HepG2 (cell line): Measurements from ENCODE around the gene ITCH. TPM values are rescaled to one million over a fixed set of nuclear protein-coding genes. Genes with fewer than 3 reads are reported as not detected.

Experiments used
- GTF2F1 ChIP-seq: fragments of 150-350 bp; IDR thresholded peaks from 2 replicates; pipeline ENCODE4 v1.6.1; 2014; ENCODE audit warnings: low read length
- HNF4G ChIP-seq, 2 experiments: sonication (generic) in 1 of 2; formaldehyde crosslinking in 1 of 2; IDR thresholded peaks; 2 replicates each; pipeline versions ENCODE4 v1.4.0 to v1.6.1; 2011 to 2020; ENCODE audit warnings: borderline replicate concordance in 2 of 2, low read depth in 2 of 2, mild to moderate bottlenecking in 2 of 2, low read length in 1 of 2, missing genetic modification reagents in 1 of 2, moderate library complexity in 1 of 2
- MIXL1 ChIP-seq: IDR thresholded peaks from 2 replicates; pipeline ENCODE4 v1.6.1; 2016
- RARG ChIP-seq: sonication (generic); formaldehyde crosslinking; IDR thresholded peaks from 2 replicates; pipeline ENCODE4 v1.4.0; 2020; ENCODE audit warnings: low read depth, mild to moderate bottlenecking, missing genetic modification reagents
- RBAK ChIP-seq: sonication (generic); formaldehyde crosslinking; IDR thresholded peaks from 2 replicates; pipeline ENCODE4 v1.5.1; 2020; ENCODE audit warnings: mild to moderate bottlenecking, missing genetic modification reagents
- SNAPC2 ChIP-seq: sonication (generic); formaldehyde crosslinking; IDR thresholded peaks from 2 replicates; pipeline ENCODE4 v1.8.1; 2022; ENCODE audit warnings: mild to moderate bottlenecking, missing genetic modification reagents
- SPEN ChIP-seq: sonication (generic); formaldehyde crosslinking; IDR thresholded peaks from 2 replicates; pipeline ENCODE4 v1.5.1; 2020; ENCODE audit warnings: low read depth, mild to moderate bottlenecking, missing genetic modification reagents
- TEAD2 ChIP-seq: sonication (generic); formaldehyde crosslinking; IDR thresholded peaks from 2 replicates; pipeline ENCODE4 v1.9.0; 2021; ENCODE audit warnings: missing genetic modification reagents
- ZBTB38 ChIP-seq: sonication (generic); formaldehyde crosslinking; IDR thresholded peaks from 2 replicates; pipeline ENCODE4 v1.5.1; 2020; ENCODE audit warnings: mild to moderate bottlenecking, missing genetic modification reagents
- ZFP36L2 ChIP-seq: sonication (generic); formaldehyde crosslinking; IDR thresholded peaks from 2 replicates; pipeline ENCODE4 v1.4.0; 2020; ENCODE audit warnings: missing genetic modification reagents
- ZFX ChIP-seq: sonication (generic); formaldehyde crosslinking; IDR thresholded peaks from 2 replicates; pipeline ENCODE4 v1.4.0; 2020; ENCODE audit warnings: mild to moderate bottlenecking, low read depth, missing genetic modification reagents, moderate library complexity
- ZNF30 ChIP-seq: sonication (generic); formaldehyde crosslinking; IDR thresholded peaks from 2 replicates; pipeline ENCODE4 v1.5.0; 2020; ENCODE audit warnings: mild to moderate bottlenecking, missing genetic modification reagents
- ZNF468 ChIP-seq: sonication (generic); formaldehyde crosslinking; IDR thresholded peaks from 2 replicates; pipeline ENCODE4 v1.8.0; 2022; ENCODE audit warnings: mild to moderate bottlenecking, moderate library complexity, missing genetic modification reagents
- ZNF496 ChIP-seq: sonication (generic); formaldehyde crosslinking; IDR thresholded peaks from 2 replicates; pipeline ENCODE4 v1.8.1; 2023; ENCODE audit warnings: mild to moderate bottlenecking, moderate library complexity, missing genetic modification reagents; ENCODE audit not compliant: insufficient replicate concordance
- ZNF598 ChIP-seq: sonication (generic); formaldehyde crosslinking; IDR thresholded peaks from 2 replicates; pipeline ENCODE4 v1.5.1; 2020; ENCODE audit warnings: mild to moderate bottlenecking, missing genetic modification reagents, borderline replicate concordance
- ZNF615 ChIP-seq: sonication (generic); formaldehyde crosslinking; IDR thresholded peaks from 2 replicates; pipeline ENCODE4 v1.5.0; 2020; ENCODE audit warnings: mild to moderate bottlenecking, missing genetic modification reagents, borderline replicate concordance
- ZNF619 ChIP-seq: sonication (generic); formaldehyde crosslinking; IDR thresholded peaks from 2 replicates; pipeline ENCODE4 v1.4.0; 2020; ENCODE audit warnings: mild to moderate bottlenecking, missing genetic modification reagents
- ZNF772 ChIP-seq: sonication (generic); formaldehyde crosslinking; IDR thresholded peaks from 2 replicates; pipeline ENCODE4 v1.5.0; 2020; ENCODE audit warnings: mild to moderate bottlenecking, missing genetic modification reagents
- ZNF83 ChIP-seq: sonication (generic); formaldehyde crosslinking; IDR thresholded peaks from 2 replicates; pipeline ENCODE4 v1.4.0; 2020; ENCODE audit warnings: missing genetic modification reagents, mild to moderate bottlenecking, borderline replicate concordance
- polyA plus RNA-seq, 8 experiments: library from polyadenylated mRNA; depleted of rRNA in 3 of 8; stranded (reverse) in 7 of 8; unstranded in 1 of 8; fragments of >200 nt; fragmentation: Illumina TruSeq in 4 of 8; extraction: Trizol in 4 of 8; gene quantifications; 2 replicates each; pipeline versions ENCODE4 v1.2.1 to v1.2.3, GENCODE V29; 2011 to 2016; ENCODE audit warnings: low read depth in 4 of 8, missing spikeins in 1 of 8, mixed read lengths in 1 of 8; ENCODE audit not compliant: insufficient read depth in 1 of 8
- total RNA-seq, 5 experiments: library from RNA; depleted of rRNA; stranded (reverse); fragments of >200 nt; fragmentation: Illumina TruSeq; extraction: Trizol; gene quantifications; 2 replicates each; pipeline ENCODE4 v1.2.3, GENCODE V29; 2016; ENCODE audit warnings: low read depth in 1 of 5
- TF ChIP-seq, protein P1 (sequence below): sonication (generic); formaldehyde crosslinking; IDR thresholded peaks from 2 replicates; pipeline ENCODE4 v1.4.0; 2020; ENCODE audit warnings: missing genetic modification reagents
- TF ChIP-seq, protein P2 (sequence below): sonication (generic); formaldehyde crosslinking; IDR thresholded peaks from 2 replicates; pipeline ENCODE4; 2020; ENCODE audit warnings: missing genetic modification reagents, mild to moderate bottlenecking, borderline replicate concordance
- TF ChIP-seq, protein P3 (sequence below): sonication (generic); formaldehyde crosslinking; IDR thresholded peaks from 2 replicates; pipeline ENCODE4 v1.5.1; 2020; ENCODE audit warnings: missing genetic modification reagents, mild to moderate bottlenecking, borderline replicate concordance
- TF ChIP-seq, protein P4 (sequence below): sonication (generic); formaldehyde crosslinking; conservative IDR thresholded peaks from 2 replicates; pipeline ENCODE4 v1.4.0; 2020; ENCODE audit warnings: missing genetic modification reagents

Gene ITCH
- total and polyA plus RNA-seq, 2 of the 13 experiments (the other 11 are each of a cell fraction or from before 2014, with no cell fraction given), result 20.5 to 112 TPM

DNA sequence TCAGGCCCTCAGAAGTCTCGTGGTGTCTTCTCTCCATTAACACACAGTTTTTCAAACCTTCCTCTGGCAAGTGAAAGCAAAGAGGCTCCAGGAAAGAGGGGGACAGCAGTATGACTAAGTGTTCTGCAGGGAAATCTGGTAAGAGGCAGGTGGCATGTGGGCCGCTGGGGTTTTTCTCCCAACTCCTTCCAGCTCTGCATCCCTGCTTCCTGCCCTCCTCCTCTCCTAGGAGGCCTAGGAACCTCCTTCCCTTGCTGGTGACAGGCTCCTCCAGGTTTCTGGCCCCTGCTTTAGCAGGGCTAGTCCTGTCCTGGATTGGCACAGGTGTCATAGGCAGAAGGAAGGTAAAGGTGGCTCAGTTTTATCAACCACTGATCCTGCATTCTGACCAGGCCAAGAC, 7.6 kb upstream of the ITCH start (continued):
- TF ChIP-seq, protein P1, sequence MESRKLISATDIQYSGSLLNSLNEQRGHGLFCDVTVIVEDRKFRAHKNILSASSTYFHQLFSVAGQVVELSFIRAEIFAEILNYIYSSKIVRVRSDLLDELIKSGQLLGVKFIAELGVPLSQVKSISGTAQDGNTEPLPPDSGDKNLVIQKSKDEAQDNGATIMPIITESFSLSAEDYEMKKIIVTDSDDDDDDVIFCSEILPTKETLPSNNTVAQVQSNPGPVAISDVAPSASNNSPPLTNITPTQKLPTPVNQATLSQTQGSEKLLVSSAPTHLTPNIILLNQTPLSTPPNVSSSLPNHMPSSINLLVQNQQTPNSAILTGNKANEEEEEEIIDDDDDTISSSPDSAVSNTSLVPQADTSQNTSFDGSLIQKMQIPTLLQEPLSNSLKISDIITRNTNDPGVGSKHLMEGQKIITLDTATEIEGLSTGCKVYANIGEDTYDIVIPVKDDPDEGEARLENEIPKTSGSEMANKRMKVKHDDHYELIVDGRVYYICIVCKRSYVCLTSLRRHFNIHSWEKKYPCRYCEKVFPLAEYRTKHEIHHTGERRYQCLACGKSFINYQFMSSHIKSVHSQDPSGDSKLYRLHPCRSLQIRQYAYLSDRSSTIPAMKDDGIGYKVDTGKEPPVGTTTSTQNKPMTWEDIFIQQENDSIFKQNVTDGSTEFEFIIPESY (CRISPR knock-in tag), result no peak
- TF ChIP-seq ZFP36L2 (CRISPR knock-in tag), result no peak
- TF ChIP-seq, protein P2, sequence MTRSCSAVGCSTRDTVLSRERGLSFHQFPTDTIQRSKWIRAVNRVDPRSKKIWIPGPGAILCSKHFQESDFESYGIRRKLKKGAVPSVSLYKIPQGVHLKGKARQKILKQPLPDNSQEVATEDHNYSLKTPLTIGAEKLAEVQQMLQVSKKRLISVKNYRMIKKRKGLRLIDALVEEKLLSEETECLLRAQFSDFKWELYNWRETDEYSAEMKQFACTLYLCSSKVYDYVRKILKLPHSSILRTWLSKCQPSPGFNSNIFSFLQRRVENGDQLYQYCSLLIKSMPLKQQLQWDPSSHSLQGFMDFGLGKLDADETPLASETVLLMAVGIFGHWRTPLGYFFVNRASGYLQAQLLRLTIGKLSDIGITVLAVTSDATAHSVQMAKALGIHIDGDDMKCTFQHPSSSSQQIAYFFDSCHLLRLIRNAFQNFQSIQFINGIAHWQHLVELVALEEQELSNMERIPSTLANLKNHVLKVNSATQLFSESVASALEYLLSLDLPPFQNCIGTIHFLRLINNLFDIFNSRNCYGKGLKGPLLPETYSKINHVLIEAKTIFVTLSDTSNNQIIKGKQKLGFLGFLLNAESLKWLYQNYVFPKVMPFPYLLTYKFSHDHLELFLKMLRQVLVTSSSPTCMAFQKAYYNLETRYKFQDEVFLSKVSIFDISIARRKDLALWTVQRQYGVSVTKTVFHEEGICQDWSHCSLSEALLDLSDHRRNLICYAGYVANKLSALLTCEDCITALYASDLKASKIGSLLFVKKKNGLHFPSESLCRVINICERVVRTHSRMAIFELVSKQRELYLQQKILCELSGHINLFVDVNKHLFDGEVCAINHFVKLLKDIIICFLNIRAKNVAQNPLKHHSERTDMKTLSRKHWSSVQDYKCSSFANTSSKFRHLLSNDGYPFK (CRISPR knock-in tag), result 0 out of 2 replicates have a peak, but pooled peaks have one; percentile 15
- no peak for TF ChIP-seq ZNF772 (CRISPR knock-in tag)
- peak; percentile 69; the same call in 1 of the 2 replicates for TF ChIP-seq ZNF83 (CRISPR knock-in tag)
- no peak for TF ChIP-seq ZNF30 (CRISPR knock-in tag)
- no peak for TF ChIP-seq RBAK
- 0 out of 2 replicates have a peak, but pooled peaks have one; percentile 59 for TF ChIP-seq ZNF619
- TF ChIP-seq ZFX (CRISPR knock-in tag), result peak; percentile 26; the same call in 1 of the 2 replicates
- TF ChIP-seq MIXL1 (CRISPR knock-in tag), result no peak
- TF ChIP-seq SPEN (CRISPR knock-in tag), result no peak
- TF ChIP-seq, protein P3, sequence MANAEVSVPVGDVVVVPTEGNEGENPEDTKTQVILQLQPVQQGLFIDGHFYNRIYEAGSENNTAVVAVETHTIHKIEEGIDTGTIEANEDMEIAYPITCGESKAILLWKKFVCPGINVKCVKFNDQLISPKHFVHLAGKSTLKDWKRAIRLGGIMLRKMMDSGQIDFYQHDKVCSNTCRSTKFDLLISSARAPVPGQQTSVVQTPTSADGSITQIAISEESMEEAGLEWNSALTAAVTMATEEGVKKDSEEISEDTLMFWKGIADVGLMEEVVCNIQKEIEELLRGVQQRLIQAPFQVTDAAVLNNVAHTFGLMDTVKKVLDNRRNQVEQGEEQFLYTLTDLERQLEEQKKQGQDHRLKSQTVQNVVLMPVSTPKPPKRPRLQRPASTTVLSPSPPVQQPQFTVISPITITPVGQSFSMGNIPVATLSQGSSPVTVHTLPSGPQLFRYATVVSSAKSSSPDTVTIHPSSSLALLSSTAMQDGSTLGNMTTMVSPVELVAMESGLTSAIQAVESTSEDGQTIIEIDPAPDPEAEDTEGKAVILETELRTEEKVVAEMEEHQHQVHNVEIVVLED (CRISPR knock-in tag), result no peak
- TF ChIP-seq TEAD2 (CRISPR knock-in tag), result no peak
- TF ChIP-seq, protein P4, sequence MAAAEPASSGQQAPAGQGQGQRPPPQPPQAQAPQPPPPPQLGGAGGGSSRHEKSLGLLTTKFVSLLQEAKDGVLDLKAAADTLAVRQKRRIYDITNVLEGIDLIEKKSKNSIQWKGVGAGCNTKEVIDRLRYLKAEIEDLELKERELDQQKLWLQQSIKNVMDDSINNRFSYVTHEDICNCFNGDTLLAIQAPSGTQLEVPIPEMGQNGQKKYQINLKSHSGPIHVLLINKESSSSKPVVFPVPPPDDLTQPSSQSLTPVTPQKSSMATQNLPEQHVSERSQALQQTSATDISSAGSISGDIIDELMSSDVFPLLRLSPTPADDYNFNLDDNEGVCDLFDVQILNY (CRISPR knock-in tag), result no peak
- no peak for TF ChIP-seq ZNF468 (CRISPR knock-in tag)
- no peak for TF ChIP-seq ZBTB38 (CRISPR knock-in tag)
- no peak for TF ChIP-seq GTF2F1
- no peak for TF ChIP-seq ZNF615 (CRISPR knock-in tag)
- TF ChIP-seq SNAPC2, result no peak
- peak; percentile 28; the same call in 1 of the 2 replicates for TF ChIP-seq ZNF598
- no peak for TF ChIP-seq HNF4G (IDR thresholded peaks at IDR 0.05; ENCODE audit: borderline replicate concordance, low read depth, low read length)
- TF ChIP-seq HNF4G (CRISPR knock-in tag; IDR thresholded peaks at IDR 0.05; ENCODE audit: borderline replicate concordance, low read depth), result peak; percentile 43; the same call in 1 of the 2 replicates
- TF ChIP-seq RARG, result no peak
- TF ChIP-seq ZNF496, result no peak
